MCF 10A (cell line): ENCODE results near the gene MOGAT3. TPM values are rescaled to one million over a fixed set of nuclear protein-coding genes. Genes with fewer than 3 reads are reported as not detected.

Experiments used
- BruUV-seq: library from RNA; stranded (reverse); fragments of 400-500 nt; replicated peaks from 2 replicates; lab custom pipeline; 2021; lab: Mats Ljungman, UMichigan
- CTCF ChIA-PET: fragments of 300-600 bp; sonication (Branson Sonifier 250); formaldehyde crosslinking; extraction: SDS; loops from one replicate; lab custom pipeline; 2021; ENCODE audit warnings: antibody characterized with exemption, inconsistent platforms; lab: Yijun Ruan, JAX
- POLR2A ChIA-PET: fragments of 300-600, 350-650 bp; sonication (Branson Sonifier 250); formaldehyde crosslinking; extraction: SDS; loops from one replicate; lab custom pipeline; 2020; ENCODE audit warnings: antibody characterized with exemption, inconsistent platforms; lab: Yijun Ruan, JAX
- DNase-seq: peaks from one replicate; pipeline ENCODE4 v3.0.0-alpha.2; 2018; ENCODE audit not compliant: unreplicated experiment
- H3K27ac Mint-ChIP-seq: one replicate; pipeline ENCODE4 v1.8.0; 2022; ENCODE audit warnings: mild to moderate bottlenecking, low read depth, mixed read lengths; ENCODE audit not compliant: unreplicated experiment
- H3K27me3 Mint-ChIP-seq: one replicate; pipeline ENCODE4 v1.8.0; 2022; ENCODE audit warnings: mixed read lengths; ENCODE audit not compliant: insufficient read depth, unreplicated experiment
- H3K36me3 Mint-ChIP-seq: one replicate; pipeline ENCODE4 v1.8.0; 2022; ENCODE audit warnings: mild to moderate bottlenecking, moderate library complexity, mixed read lengths; ENCODE audit not compliant: insufficient read depth, unreplicated experiment
- H3K4me1 Mint-ChIP-seq: one replicate; pipeline ENCODE4 v1.8.0; 2022; ENCODE audit warnings: mixed read lengths; ENCODE audit not compliant: insufficient read depth, unreplicated experiment
- H3K4me3 Mint-ChIP-seq: one replicate; pipeline ENCODE4 v1.8.0; 2022; ENCODE audit warnings: mild to moderate bottlenecking, moderate library complexity, mixed read lengths; ENCODE audit not compliant: unreplicated experiment
- H3K9me3 Mint-ChIP-seq: one replicate; pipeline ENCODE4 v1.8.0; 2022; ENCODE audit warnings: mixed read lengths; ENCODE audit not compliant: unreplicated experiment
- intact Hi-C: fragments of 100-400 bp; cut with micrococcal nuclease; formaldehyde crosslinking; loops from 2 replicates; pipeline ENCODE4 v1.14.1; 2022
- total RNA-seq: library from RNA; stranded (reverse); gene quantifications from 2 replicates; pipeline ENCODE4 v1.2.3, GENCODE V29; 2022
- TF ChIP-seq, protein P1 (sequence below): fragments of 200-600 bp; IDR thresholded peaks from one replicate; pipeline ENCODE4 v1.8.0; 2022; ENCODE audit warnings: antibody characterized with exemption, mild to moderate bottlenecking; ENCODE audit not compliant: unreplicated experiment

Gene MOGAT3
- total RNA-seq, 1 experiment from 2014 or later = not detected

- no peak for DNase-seq
Observed at GRCh38 chr7:101236292-101236835, 35.5 kb upstream of the MOGAT3 start.

GRCh38 chr7:101235522-101235921 is 34.7 kb upstream of the MOGAT3 start:
- BruUV-seq = no TSS peak
- Mint-ChIP-seq H3K36me3 (peaks cover 18% of the 10 kb centered on the region), H3K27me3 (no peaks in the 10 kb centered on the region), H3K4me1 (peaks cover 5% of the 10 kb centered on the region), H3K27ac (no peak overlapping the region), H3K4me3 (no peak overlapping the region), H3K9me3 (no peaks in the 10 kb centered on the region)
- CTCF ChIA-PET = interaction anchor here (0.6 to 1.3 kb wide), 4 partner anchors 19 to 91 kb away, joined by 3 to 6 read pairs (median 3); no protein-coding TSS in a partner anchor
- POLR2A ChIA-PET = interaction anchor here (1.3 to 6.9 kb wide), 2 partner anchors 9 to 18 kb away, joined by 6 to 43 read pairs; partner anchors contain the start of genes FIS1 and ZNHIT1
- no peak for DNase-seq
- TF ChIP-seq, protein P1, sequence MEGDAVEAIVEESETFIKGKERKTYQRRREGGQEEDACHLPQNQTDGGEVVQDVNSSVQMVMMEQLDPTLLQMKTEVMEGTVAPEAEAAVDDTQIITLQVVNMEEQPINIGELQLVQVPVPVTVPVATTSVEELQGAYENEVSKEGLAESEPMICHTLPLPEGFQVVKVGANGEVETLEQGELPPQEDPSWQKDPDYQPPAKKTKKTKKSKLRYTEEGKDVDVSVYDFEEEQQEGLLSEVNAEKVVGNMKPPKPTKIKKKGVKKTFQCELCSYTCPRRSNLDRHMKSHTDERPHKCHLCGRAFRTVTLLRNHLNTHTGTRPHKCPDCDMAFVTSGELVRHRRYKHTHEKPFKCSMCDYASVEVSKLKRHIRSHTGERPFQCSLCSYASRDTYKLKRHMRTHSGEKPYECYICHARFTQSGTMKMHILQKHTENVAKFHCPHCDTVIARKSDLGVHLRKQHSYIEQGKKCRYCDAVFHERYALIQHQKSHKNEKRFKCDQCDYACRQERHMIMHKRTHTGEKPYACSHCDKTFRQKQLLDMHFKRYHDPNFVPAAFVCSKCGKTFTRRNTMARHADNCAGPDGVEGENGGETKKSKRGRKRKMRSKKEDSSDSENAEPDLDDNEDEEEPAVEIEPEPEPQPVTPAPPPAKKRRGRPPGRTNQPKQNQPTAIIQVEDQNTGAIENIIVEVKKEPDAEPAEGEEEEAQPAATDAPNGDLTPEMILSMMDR = no peak
- intact Hi-C loops = no loop called here

More at GRCh38 chr7:101236292-101236835, 35.5 kb upstream of the MOGAT3 start:
- POLR2A ChIA-PET = interaction anchor here (0.8 kb wide), 1 partner anchor 9 kb away, joined by 3 read pairs; the partner anchor contains the start of gene FIS1
- Mint-ChIP-seq H3K9me3 (no peaks in the 10 kb centered on the region), H3K27me3 (no peaks in the 10 kb centered on the region), H3K4me1 (peaks cover 5% of the 10 kb centered on the region), H3K27ac (no peak overlapping the region), H3K36me3 (peaks cover 20% of the 10 kb centered on the region), H3K4me3 (no peak overlapping the region)
- BruUV-seq = no TSS peak
- TF ChIP-seq, protein P1 = no peak
- CTCF ChIA-PET = interaction anchor here (0.6 to 0.9 kb wide), 3 partner anchors 12 to 1698 kb away, joined by 3 to 6 read pairs (median 4); no protein-coding TSS in a partner anchor
- intact Hi-C loops = no loop called here

- peaks cover 17% of the 10 kb centered on the region for H3K36me3 Mint-ChIP-seq
- no peaks in the 10 kb centered on the region for H3K9me3 Mint-ChIP-seq
- no peak overlapping the region for H3K4me3 Mint-ChIP-seq
- ChIA-PET POLR2A (interaction anchor here (1.3 to 6.9 kb wide), 3 partner anchors 10 to 17 kb away, joined by 4 to 43 read pairs (median 6); partner anchors contain the start of genes FIS1 and ZNHIT1), CTCF (interaction anchor here (0.6 to 1.3 kb wide), 5 partner anchors 17 to 91 kb away, joined by 3 to 6 read pairs (median 3); partner anchors contain the start of gene ZNHIT1)
- intact Hi-C loops = no loop called here
- TF ChIP-seq, protein P1 = no peak
- H3K4me1 Mint-ChIP-seq = peaks cover 5% of the 10 kb centered on the region
- no peaks in the 10 kb centered on the region for H3K27me3 Mint-ChIP-seq
- DNase-seq = no peak
- BruUV-seq = no TSS peak
- H3K27ac Mint-ChIP-seq = no peak overlapping the region
Observed at GRCh38 chr7:101235050-101235449, 34.2 kb upstream of the MOGAT3 start.

GRCh38 chr7:101234636-101235035 is 33.8 kb upstream of the MOGAT3 start:
- no peak overlapping the region for H3K4me3 Mint-ChIP-seq
- TF ChIP-seq, protein P1 = no peak
- H3K36me3 Mint-ChIP-seq = peaks cover 14% of the 10 kb centered on the region
- POLR2A ChIA-PET = interaction anchor here (1.0 to 6.9 kb wide), 4 partner anchors 9 to 17 kb away, joined by 3 to 43 read pairs (median 5); partner anchors contain the start of genes FIS1 and ZNHIT1
- no peaks in the 10 kb centered on the region for H3K9me3 Mint-ChIP-seq
- peaks cover 5% of the 10 kb centered on the region for H3K4me1 Mint-ChIP-seq
- CTCF ChIA-PET = interaction anchor here (0.6 to 1.5 kb wide), 5 partner anchors 9 to 90 kb away, joined by 3 to 6 read pairs (median 3); partner anchors contain the start of gene ZNHIT1
- no peak overlapping the region for H3K27ac Mint-ChIP-seq
- intact Hi-C loops = no loop called here
- DNase-seq = no peak
- BruUV-seq = no TSS peak
- no peaks in the 10 kb centered on the region for H3K27me3 Mint-ChIP-seq
